Measurements from ENCODE around the gene UBTD2.
"Not testable (repeated sequence)": the region's sequence is repeated elsewhere in the genome, so short reads cannot be mapped to it uniquely, and the experiment has no call there.

UBTD2 gene

GRCh38 chr5:172291837-172292236, 8.3 kb upstream of the UBTD2 start:
- not testable (repeated sequence) for DNase-seq

GRCh38 chr5:172288465-172288864, 4.9 kb upstream of the UBTD2 start:
- no peak for DNase-seq

DNA sequence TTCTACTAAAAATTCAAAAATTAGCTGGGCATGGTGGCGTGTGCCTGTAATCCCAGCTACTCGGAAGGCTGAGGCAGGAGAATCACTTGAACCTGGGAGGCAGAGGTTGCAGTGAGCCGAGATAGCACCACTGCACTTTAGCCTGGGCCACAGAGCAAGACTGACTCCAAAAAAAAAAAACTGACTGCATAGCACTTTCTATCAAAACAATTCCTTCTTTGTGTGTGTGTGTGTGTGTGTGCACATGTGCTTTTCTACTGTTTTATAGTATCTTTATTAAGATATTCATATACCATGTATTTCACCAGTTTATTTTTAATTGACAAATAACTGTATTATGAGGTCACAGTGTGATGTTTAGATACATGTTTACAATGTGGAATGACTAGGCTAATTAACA, 3.6 kb upstream of the UBTD2 start:
- DNase-seq, result not testable (repeated sequence)

GRCh38 chr5:172285226-172286143, 1.9 kb upstream of the UBTD2 start:
- DNase-seq, result no peak

GRCh38 chr5:172284611-172284980, 1.0 kb upstream of the UBTD2 start:
- peak in 1 of 2 donors; percentile 4 for DNase-seq

- peak; percentile 72 to 79 for DNase-seq
These were observed 472 bp upstream of the UBTD2 start for GRCh38 chr5:172283862-172284610.

GRCh38 chr5:172282272-172283019, 1.1 kb downstream of the UBTD2 start:
- no peak for DNase-seq

DNA sequence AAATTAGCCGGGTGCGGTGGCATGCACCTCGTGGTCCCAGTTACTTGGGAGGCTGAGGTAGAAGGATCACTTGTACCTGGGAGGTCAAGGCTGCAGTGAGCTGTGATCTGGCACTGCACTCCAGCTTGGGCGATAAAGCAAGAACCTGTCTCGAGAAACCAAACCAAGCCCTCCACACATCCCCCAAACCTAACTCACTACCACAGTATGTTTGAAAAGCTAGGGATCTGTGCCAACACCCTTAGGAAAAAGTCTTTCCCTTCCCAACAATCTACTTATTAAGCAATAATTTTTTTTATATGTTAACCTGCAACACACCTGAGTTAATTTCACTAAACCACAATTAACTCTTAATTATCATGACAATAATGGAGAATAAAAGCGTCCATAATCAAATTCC, 2.2 kb downstream of the UBTD2 start:
- DNase-seq, result no peak

DNA sequence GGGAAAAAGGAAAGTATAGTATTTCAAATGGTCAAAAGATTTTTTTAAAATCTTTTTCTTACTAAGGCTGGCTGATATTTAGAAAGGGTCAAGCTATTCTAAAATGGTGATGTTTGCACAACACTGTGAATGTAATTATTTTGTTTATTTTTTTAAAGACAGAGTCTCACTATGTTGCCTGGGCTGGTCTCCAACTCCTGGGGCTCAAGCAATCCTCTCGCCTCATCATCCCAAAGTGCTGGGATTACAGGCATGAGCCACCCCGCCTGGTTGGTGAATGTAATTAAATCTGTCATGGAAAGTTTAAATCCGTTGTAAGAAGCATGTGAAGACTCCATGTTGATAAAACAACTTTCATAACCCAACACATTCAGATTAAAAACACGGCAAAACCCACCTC, 2.6 kb downstream of the UBTD2 start:
- DNase-seq, result no peak

DNA sequence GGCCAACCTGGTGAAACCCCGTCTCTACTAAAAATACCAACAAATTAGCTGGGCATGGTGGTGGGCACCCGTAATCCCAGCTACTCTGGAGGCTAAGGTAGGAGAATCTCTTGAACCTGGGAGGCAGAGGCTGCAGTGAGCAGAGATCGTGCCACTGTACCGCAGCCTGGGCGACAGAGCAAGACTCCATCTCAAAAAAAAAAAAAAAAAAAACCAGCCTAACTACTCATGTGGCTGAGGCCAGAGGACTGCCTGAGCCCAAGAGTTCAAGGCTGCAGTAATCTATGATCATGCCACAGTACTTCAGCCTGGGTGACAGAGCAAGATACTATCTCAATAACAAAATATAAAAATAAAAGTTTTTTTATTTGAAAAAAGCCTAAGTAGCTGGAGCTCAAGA, 3.2 kb downstream of the UBTD2 start:
- DNase-seq, result no peak

DNA sequence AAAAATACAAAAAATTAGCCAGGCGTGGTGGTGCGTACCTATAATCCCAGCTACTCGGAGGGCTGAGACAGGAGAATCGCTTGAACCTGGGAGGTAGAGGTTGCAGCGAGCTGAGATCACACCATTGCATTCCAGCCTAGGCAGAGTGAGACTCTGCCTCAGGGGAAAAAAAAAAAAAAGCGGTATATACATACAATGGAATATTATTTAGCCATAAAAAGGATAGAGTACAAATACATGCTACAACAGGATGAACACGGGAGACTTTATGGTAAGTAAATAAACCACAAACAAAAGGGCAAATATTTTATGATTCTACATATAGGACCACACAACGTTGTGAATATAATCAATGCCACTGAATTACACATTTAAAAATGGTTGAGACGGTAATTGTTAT, 5.2 kb downstream of the UBTD2 start:
- no peak for DNase-seq

GRCh38 chr5:172276214-172276613, 7.3 kb downstream of the UBTD2 start:
- DNase-seq, result no peak

DNA sequence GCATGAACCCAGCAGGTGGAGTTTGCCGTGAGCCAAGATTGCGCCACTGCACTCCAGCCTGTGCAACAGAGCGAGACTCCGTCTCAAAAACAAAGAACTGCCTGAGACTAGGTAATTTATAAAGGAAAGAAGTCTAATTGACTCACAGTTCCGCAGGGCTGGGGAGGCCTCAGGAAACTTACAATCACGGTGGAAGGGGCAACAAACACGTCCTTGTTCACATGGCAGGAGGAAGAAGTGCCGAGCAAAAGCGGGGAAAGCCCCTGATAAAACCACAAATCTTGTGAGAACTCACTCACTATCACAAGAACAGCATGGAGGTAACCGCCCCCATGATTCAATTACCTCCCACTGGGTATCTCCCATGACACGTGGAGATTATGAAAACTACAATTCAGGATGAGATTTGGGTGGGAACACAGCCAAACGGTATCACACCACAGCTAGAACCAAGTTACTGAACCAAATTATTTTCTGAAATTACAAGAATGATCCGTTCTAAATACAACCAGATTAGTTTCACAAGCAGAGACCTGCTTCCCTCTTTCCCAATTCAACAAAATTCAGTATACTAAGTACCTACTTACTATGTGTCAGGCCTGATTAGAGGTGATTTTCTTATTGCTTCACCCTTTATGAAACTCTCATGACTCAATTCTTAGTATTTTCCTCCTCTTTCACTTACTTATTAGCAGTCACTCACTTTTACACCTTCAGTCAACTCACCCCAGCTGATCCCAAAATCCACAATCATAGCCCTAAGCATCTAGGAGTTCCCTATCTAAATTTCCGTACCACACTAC, 8.4 kb downstream of the UBTD2 start:
- DNase-seq, result peak; percentile 47 to 50

- DNase-seq, result no peak
These were observed 15.6 kb downstream of the UBTD2 start for GRCh38 chr5:172267943-172268342.

- DNase-seq, result no peak
These were observed 16.9 kb downstream of the UBTD2 start for GRCh38 chr5:172266676-172267092.

DNA sequence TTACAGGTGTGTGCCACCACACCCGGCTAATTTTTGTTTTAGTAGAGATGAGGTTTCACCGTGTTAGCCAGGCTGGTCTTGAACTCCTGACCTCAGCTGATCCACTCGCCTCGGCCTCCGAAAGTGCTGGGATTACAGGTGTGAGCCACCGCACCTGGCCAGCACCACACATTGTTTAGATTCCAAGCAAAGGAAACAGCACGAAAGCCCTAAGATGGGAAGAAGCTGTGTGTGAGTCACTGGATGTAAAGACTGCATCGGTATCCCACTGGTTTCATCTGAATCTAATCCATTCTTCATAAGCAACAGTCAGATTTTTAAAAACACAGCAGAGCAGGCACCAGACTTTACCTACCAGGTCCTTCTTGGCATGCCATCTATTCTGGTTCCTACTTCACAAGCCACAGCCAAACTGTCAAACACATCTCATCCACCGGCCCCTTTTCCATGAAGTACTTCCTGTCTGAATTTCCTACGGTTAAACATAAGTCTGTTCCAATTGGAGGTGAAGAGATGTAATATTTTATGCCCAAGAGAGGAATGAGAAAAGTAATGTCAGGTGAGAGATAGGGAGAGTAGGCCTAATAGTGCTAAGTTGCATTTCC, 17.4 kb downstream of the UBTD2 start:
- no peak for DNase-seq

GRCh38 chr5:172264815-172265395, 18.7 kb downstream of the UBTD2 start:
- no peak for DNase-seq

DNA sequence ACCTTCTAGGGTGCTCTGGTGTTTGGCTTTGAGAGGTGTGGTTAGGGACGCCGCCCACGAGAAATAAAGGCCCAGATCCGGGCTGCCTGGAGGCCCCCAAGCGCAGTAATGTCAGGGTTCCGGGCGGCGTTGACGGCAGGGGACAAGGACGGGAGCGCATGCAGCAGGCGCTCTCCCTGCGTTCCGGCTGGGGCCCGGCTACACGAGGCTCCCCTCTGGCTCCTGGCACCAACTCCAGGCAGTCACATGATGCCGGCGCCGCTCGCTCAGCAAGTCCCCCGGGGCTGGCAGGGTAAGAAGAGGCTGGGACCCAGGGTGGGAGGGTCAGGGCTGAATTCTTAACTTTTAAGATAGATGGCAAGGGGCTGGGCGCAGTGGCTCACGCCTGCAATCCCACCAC, 28.1 kb downstream of the UBTD2 start:
- DNase-seq, result no peak

- no peak for DNase-seq
These were observed 31.1 kb downstream of the UBTD2 start for GRCh38 chr5:172252501-172252900.

- no peak for DNase-seq
These were observed 32.1 kb downstream of the UBTD2 start for GRCh38 chr5:172251419-172251818.

DNA sequence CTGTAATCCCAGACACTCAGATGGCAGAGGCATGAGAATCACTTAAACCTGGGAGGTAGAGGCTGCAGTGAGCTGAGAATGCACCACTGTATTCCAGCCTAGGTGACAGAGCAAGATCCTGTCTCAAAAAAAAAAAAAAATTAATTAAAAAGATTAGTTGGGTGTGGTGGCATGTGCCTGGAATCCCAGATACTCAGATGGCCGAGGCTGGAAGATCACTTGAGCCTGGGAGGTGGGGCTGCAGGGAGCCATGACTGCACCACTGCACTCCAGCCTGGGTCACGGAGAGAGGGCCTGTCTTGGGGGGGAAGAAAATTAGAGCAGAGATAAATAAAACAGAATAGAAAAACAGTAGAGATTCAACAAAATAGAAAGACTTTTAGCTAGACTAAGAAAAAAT, 34.9 kb downstream of the UBTD2 start:
- no peak for DNase-seq

DNA sequence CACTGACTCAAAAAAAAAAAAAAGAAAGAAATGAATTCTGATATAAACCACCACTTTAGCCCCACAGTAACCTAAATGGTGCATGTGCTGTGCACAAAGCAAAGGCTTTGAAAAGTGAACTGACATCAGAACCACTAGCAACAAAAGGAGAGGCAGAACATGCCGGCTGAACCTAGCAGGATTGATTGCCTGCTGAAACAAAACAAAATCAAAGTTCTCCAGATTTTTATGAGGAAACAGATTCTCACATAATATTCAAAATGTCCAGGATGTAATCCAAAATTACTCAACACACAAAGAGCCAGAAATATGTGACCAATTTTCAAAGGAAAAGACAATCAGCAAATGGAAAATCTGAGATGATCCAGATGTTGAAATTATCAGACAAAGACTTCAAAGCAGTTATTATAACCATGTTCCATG, 37.9 kb downstream of the UBTD2 start:
- DNase-seq, result no peak

All from CD4-positive, alpha-beta T cell treated with Interferon alpha-2 for 1 hour (primary cell).